Measurements from ENCODE around the gene CCDC158.

CCDC158 gene

GRCh38 chr4:76326515-76326914 is 94.4 kb downstream of the CCDC158 start:
- Histone ChIP-seq H3K4me1 (ENCODE audit: insufficient read depth, low read length, severe bottlenecking) (no peaks in the 10 kb centered on the region), H3K4me3 (ENCODE audit: low read depth, low read length, poor library complexity, severe bottlenecking) (no peak overlapping the region), H3F3A (ENCODE audit: insufficient read depth, low read length) (no peaks in the 10 kb centered on the region), H3K79me2 (ENCODE audit: insufficient read depth, low read length) (no peaks in the 10 kb centered on the region), H3K9me2 (ENCODE audit: low read depth, low read length) (no peaks in the 10 kb centered on the region), H3K27ac (ENCODE audit: low read depth, low read length, poor library complexity, severe bottlenecking) (no peak overlapping the region), H4K20me1 (ENCODE audit: insufficient read depth, low read length) (no peaks in the 10 kb centered on the region), H3K9me3 (ENCODE audit: low read length) (peaks cover 4% of the 10 kb centered on the region; the same call in 1 of the 2 replicates), H3K9ac (ENCODE audit: low read length) (no peak overlapping the region), H2AFZ (ENCODE audit: low read length) (no peak overlapping the region), H3K4me2 (ENCODE audit: low read length) (no peak overlapping the region), H3K27me3 (ENCODE audit: insufficient read depth, low read length) (no peaks in the 10 kb centered on the region), H3K36me3 (ENCODE audit: insufficient read depth, low read length) (no peaks in the 10 kb centered on the region)
- TF ChIP-seq CTCF (IDR thresholded peaks at IDR 0.05; ENCODE audit: low read length) (no peak), EZH2 (IDR thresholded peaks at IDR 0.05; ENCODE audit: borderline replicate concordance, low read length) (no peak)

GRCh38 chr4:76325072-76325471 is 95.9 kb downstream of the CCDC158 start:
- Histone ChIP-seq H3K27me3 (ENCODE audit: insufficient read depth, low read length) (no peaks in the 10 kb centered on the region), H3K4me3 (ENCODE audit: low read depth, low read length, poor library complexity, severe bottlenecking) (no peak overlapping the region), H2AFZ (ENCODE audit: low read length) (no peak overlapping the region), H3K9ac (ENCODE audit: low read length) (no peak overlapping the region), H3K27ac (ENCODE audit: low read depth, low read length, poor library complexity, severe bottlenecking) (no peak overlapping the region), H4K20me1 (ENCODE audit: insufficient read depth, low read length) (no peaks in the 10 kb centered on the region), H3K4me1 (ENCODE audit: insufficient read depth, low read length, severe bottlenecking) (no peaks in the 10 kb centered on the region), H3K79me2 (ENCODE audit: insufficient read depth, low read length) (no peaks in the 10 kb centered on the region), H3K36me3 (ENCODE audit: insufficient read depth, low read length) (no peaks in the 10 kb centered on the region), H3F3A (ENCODE audit: insufficient read depth, low read length) (no peaks in the 10 kb centered on the region), H3K9me3 (ENCODE audit: low read length) (peaks cover 4% of the 10 kb centered on the region; the same call in 1 of the 2 replicates), H3K9me2 (ENCODE audit: low read depth, low read length) (no peaks in the 10 kb centered on the region), H3K4me2 (ENCODE audit: low read length) (no peak overlapping the region)
- TF ChIP-seq EZH2 (IDR thresholded peaks at IDR 0.05; ENCODE audit: borderline replicate concordance, low read length) = no peak
- TF ChIP-seq CTCF (IDR thresholded peaks at IDR 0.05; ENCODE audit: low read length) = no peak

GRCh38 chr4:76322236-76322635 is 98.7 kb downstream of the CCDC158 start:
- TF ChIP-seq CTCF (IDR thresholded peaks at IDR 0.05; ENCODE audit: low read length) (no peak), EZH2 (IDR thresholded peaks at IDR 0.05; ENCODE audit: borderline replicate concordance, low read length) (no peak)
- Histone ChIP-seq H3K79me2 (ENCODE audit: insufficient read depth, low read length) (no peaks in the 10 kb centered on the region), H2AFZ (ENCODE audit: low read length) (no peak overlapping the region), H3K9me3 (ENCODE audit: low read length) (peaks cover 4% of the 10 kb centered on the region; the same call in 1 of the 2 replicates), H3K4me2 (ENCODE audit: low read length) (no peak overlapping the region), H3K9ac (ENCODE audit: low read length) (no peak overlapping the region), H3K9me2 (ENCODE audit: low read depth, low read length) (no peaks in the 10 kb centered on the region), H3K4me1 (ENCODE audit: insufficient read depth, low read length, severe bottlenecking) (no peaks in the 10 kb centered on the region), H3K27ac (ENCODE audit: low read depth, low read length, poor library complexity, severe bottlenecking) (no peak overlapping the region), H3K36me3 (ENCODE audit: insufficient read depth, low read length) (no peaks in the 10 kb centered on the region), H3K27me3 (ENCODE audit: insufficient read depth, low read length) (no peaks in the 10 kb centered on the region), H4K20me1 (ENCODE audit: insufficient read depth, low read length) (no peaks in the 10 kb centered on the region), H3K4me3 (ENCODE audit: low read depth, low read length, poor library complexity, severe bottlenecking) (no peak overlapping the region), H3F3A (ENCODE audit: insufficient read depth, low read length) (no peaks in the 10 kb centered on the region)
